GM18868 (cell line): ENCODE measurements around the gene TRAF3.

ENCODE experiments used
- ATAC-seq: cut with Tn5 transposase; IDR thresholded peaks from one replicate; pipeline ENCODE4 v1.9.1; 2021; ENCODE audit warnings: mild to moderate bottlenecking, moderate library complexity; ENCODE audit not compliant: unreplicated experiment

Gene TRAF3

DNA sequence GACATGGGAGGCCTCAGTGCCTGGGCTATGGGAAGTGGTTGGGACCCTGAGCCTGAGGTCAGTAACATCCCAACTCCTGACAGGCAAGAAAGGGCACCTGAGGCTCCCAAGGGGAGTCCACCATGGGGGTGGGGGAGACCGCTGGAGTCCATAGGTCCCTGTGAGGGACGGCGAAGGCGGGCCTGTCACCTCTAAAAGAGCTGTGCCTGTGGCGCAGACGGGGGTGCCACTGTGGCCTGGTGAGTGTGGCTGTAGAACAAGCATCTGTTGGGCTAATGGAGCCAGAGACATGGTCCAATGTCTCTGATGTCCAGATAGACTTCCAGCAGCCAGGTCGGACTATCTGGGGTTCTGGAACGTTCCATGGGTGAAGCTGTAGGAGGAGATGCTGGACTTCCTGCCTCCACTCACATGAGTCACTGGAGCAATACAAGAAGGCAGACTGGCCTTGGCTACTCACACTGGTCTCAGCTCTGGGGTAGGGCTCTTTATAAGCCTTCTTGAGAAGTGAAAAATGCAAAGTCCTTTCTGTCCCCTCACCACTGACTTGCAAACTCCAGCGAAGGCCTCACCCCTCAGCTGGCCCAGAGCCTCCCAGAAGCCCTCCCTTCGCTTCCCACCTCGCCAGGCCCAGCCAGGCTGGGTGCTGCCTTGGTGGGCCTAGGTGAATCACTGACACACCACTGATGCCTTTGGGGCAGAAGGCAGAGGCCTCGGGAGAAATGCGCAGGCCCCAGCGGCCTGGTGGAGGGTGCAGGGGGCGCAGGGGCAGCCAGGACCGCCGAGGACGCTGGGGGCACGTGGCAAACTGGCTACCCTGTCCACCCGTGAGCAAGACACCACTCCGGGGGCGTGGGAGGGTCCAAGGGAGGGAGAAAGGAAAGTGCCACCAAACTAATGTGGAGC lies 1.1 kb upstream of the TRAF3 start:
- ATAC-seq, result no peak

DNA sequence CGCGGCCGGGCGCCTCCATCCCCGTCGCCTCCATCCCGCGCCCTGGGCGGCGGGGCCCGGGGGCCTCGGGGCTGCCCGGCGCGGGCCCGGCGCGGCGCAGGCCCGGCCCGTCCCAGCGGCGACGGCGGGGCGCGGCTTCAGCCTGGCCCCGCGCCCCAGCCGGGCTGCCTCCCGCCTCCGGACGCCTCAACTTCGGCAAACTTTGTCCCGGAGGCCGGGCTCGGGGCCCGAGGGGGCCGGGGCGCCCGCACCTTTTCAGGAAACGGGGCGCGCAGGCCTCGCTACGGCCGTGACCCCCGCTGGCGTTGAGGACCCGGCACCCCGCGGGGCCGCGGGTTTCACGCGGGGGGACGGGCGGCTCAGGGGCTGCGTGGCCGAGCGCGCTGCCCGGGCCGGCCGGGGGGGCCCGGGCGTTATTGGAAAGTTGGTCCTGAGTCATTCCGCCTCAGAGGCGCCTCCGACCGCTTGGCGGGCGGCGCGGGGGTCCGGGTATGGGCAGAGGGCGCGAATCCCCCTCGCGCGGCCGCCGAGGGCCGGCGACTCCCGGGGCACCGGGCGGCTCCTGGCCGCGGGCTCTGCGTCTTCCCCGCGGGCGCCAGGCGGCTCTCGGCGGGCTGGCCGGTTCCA lies 575 bp downstream of the TRAF3 start:
- ATAC-seq, result peak; percentile 9

DNA sequence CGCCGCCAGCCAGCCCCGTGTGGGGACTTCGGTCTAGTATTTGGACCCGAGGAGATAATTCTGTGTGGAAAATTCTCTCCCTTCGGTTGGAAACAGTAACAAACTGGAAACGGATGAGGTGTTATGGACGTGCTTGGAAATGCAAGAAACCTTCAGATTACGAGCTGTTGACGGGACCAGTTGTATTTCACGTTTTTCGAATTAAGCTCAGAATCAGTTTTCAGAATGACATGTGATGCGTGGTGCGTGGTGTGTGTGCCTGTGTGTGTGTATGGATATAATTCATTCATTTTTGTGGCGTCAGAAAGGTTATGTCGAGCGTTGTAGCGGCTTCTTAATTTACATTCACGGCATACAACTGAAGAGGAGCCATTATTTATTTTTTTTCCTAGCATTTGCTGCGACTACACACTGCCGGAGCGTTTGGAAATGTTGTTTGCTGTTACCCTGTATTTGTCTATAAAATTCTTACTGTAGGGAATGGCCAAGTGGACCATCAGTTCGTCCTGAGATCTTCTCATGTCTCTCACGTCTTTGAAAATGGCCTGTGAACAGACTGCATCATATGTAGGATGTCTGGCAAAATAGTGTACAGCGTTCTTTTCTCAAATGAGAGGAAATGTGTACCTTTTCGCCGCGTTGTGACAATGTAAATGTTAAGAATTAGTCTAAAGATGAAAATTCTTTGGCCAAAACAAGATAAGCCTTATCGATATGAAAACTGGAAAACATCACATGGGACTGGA lies 1.3 kb downstream of the TRAF3 start:
- no peak for ATAC-seq

DNA sequence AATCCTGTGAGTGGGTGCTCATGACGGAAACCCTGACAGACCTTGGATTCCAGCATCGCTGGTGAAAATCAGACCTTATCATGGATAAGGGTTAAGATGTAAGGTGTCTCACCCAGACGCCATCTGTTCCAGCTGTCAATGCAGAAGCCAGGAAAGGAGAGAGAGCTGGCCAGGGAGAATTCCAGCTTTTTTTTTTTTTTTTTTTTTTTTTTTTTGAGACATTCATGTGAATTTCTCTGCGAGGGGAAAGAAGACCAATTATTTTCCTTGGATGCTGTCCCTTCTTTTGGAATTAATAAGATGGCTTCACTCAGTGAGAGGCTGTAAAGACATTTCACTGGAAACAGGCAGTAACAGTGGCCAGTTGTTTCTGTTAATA lies 1.8 kb downstream of the TRAF3 start:
- ATAC-seq, result no peak

DNA sequence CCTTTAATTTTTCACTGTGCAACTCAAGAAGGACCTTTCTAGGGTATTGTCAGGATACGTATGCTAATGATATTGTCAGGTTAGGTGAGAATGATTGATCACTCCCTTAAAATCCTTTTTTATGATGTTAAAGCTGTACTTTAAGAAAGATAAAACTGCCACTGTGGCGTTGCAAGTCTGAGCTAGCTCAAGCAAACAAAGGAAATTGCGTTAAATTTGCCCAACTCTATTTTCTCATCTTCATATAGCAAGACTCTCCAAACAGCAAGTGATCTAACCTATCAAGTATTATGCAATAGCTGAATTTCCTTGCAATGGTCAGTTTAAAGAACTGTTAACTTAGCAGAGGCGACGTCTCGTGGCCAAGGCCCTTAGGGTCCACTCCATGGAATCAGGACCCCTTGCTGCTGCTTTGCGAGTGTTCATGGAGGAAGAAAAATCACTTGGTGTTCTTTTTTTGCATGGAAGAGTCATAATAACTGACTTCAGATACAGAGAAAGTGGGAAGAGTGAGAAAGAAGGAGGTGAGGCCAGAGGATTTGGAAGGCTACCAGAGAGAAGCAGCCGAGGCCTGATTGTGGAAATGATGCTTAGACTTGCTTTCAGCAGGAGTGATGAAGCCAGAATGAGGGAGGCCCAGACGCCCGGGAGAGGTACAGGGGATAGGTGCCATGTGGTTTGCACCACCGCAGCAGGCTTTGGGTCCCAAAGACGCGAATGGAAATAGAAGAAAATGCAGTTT lies 2.5 kb downstream of the TRAF3 start:
- no peak for ATAC-seq

DNA sequence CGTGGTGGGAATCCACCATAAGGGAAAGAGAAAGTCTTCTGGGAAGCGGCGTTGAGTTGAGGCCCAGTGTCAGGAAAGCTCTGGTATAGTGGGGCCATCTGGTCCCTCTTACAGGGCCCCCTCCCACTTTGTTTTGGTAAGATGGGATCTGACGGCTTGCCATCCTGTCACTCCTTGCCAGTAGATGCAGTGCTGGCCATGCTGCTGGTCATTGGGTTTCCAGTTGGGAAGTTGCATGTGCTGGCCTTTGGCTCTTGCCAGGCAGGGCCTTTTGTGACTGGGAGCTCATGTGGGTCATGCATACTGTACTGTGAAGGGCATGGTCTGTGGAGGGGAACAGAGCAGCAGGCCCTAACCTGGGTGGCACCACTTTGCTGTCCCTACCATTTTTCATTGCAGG lies 3.8 kb downstream of the TRAF3 start:
- no peak for ATAC-seq

DNA sequence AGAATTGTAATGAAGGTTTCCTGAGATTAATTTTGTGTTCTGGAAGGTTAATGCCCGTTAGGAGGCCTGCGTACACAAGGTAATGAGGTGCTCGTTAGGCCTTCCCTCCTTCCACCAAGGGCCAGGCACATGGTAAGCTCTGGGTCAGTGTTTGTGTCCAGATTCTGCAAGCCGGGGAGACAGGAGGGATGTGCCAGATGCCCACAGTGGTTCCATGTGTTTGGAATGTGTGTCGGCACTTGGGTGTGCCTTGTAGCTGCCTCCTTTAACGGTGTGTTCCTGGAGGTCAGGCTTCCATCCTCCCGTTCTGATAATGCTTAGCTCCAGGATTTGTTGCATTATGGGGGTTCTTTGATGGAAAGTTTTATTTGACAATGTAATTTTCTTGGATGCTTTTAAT lies 5.7 kb downstream of the TRAF3 start:
- no peak for ATAC-seq

DNA sequence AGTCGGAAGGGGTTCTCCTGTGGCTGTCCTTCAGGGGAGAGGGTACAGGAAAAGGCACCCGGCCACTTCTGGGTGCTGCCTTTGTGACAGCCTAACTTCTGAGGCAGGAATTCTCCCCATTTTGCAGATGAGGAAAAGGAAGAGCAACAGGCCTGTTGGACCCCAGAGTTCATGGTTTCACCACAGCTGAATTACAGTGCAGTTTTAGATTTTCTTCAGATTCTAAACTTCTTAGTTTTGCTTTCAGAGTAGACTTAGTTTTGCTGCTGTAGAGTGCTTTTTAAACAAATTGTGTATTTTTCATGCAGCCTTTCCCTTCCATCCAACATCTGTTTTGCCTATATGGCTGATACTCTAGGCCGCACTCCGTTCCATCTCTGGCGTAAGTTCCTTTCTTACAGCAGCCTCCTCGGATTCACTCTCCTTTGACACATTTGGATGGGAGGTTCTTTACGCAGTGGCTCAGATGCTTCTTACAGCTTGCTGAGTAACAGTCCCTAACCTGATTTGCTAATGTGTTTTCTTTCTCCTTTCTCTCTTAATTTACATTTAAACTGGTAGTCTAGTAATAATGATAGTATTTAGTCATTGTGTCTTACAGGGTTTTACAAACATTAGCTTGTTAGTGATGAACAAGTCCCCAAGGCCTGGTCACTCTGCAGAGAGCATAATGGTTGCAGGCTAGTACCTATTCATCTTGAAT lies 7.8 kb downstream of the TRAF3 start:
- ATAC-seq, result no peak

DNA sequence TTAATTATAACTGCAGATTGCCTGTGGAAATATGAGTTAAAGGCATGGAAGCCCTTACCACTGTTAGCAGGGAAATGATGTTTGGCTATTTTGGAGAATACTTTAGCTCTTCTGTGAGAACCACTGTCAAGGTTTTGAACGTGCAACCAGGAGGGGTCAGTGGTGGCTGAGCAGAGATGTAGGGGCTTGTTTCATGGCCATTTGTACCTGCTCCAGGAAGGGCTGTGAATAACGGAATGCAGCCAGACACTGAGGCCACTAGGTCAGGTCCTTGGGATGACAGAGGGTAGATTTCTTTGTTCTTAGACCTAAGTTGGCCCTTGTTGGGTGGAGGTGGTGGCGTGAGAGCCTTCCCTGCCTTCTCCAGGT lies 8.3 kb downstream of the TRAF3 start:
- no peak for ATAC-seq

DNA sequence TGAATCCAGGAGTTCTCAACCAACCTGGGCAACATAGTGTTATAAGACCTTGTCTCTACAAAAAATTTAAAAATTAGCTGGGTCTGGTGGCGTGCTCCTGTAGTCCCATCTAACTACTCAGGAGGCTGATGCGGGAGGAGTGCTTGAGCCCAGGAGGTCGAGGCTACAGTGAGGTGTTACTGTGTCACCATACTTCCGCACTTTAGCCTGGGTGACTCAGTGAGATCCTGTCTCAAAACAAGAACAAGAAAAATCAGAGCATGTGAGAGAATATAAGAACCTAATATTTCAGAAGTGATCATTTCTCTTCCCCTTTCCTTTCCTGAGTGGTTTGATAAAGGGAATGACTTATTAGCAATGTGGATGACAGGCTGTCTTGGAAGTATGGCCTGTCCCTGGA lies 9.5 kb downstream of the TRAF3 start:
- ATAC-seq, result no peak

DNA sequence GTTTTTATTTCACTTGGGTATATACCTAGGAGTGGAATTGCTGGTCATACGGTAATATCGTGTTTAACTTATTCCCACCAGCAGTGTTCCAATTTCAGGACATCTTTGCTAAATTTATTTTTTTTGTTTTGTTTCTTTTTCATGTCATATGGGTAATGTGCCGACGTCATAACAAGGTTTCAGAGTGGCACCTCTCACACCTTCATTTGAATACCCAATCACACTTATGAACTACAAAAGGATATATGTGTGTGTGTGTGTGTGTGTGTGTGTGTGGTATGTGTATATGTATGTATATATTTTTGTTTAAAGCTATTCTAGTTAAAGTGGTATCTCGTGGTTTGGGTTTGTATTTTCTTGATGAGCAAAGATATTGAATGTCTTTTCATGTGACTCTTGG lies 12.1 kb downstream of the TRAF3 start:
- ATAC-seq, result no peak

DNA sequence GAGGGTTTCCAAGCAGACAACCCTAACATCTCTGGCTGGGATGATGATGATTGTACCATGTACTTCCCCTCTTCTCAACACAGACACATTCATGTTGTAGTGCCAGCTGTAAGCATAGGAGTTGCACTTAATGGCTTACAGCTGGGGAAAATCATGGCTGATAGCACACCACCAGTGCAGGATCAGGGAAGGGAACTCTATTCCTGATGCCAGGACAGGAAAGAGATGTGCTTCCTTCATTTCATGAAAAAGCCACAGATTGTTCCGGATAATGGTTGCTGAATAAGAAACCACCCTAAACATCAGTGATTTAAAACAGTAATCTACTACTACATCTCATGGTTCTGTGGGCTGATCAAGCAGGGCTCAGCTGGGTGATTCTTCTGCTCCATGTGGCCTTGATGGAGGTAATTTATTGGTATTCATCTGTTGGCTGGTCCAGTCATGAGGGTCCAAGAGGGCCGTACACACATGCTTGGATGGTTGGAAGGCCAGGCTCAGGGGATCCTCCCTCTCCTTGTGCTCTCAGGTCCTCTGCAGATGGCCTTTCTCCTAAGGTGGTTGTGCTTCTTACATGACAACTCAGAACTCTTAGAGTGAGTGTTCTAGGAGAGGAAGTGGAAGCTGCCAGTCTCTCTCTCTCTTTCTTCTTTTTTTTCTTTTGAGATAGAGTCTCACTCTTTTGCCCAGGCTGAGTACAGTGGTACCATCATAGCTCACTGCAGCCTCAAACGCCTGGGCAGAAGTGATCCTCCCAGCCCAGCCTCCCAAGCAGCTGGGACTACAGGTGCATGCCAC lies 16.5 kb downstream of the TRAF3 start:
- no peak for ATAC-seq

DNA sequence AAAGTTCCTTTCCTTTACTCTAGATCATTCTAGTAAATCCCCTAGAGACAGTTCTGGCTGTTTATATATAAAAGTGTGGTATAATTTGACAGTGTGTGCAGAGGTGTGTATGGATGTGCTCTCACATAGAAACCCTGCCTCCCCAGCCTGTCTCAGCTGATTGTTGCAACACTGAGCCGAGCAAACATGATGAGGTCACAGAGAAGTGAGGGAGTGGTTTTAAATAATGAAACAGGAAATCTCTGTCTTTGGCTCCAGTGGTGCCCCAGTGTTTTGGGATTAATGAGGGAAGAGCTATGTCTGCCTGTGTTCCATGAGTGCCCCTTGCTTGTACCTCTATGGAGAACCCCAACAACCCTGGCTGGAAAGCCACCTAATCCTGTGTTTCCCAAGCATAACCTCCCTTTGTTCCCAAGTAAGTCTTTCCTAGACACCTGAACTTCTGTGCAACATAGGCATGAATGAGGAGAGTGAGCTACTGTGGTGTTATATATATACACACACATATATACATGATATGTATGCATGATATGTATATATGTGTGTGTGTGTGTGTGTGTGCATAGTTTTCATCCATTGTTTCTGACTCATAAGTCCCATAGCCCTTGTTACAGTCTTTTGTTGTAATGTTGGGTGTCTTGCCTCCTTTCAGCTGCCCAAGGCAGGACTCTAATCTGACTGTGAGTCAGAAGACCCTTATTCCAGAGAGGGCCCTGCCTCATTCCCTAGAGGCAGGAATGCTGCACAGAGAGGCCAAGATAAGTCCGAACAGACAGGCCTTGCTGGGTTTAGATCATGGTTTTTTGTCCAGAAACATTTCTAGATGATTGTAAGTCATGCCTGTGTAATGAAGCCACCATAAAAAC lies 18.0 kb downstream of the TRAF3 start:
- ATAC-seq, result peak; percentile 42

DNA sequence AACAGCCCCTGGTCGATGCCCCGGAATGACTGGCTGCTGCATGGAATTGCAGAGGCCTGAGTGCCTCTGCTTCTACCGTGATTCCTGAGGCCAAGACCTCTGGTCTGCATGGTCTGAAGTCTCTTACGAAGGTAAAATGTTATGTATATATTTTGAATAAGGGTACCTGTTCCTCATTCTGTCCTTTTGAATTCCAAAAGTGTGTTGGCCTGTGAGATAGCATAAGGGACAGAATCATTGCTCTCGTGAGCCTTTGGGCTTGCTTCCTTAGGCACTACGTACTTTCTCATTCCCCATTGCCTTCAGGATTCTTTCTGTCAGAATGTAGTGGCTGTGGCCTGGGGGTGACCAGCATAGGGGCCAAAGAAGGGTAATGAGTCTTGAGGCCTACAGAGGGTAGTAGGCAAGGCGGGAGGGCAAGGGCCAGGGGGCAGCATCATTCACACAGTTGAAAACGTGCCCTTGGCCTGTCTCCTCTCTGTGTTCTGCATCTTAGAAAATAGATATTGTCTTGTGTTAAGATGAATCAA lies 19.5 kb downstream of the TRAF3 start:
- no peak for ATAC-seq

DNA sequence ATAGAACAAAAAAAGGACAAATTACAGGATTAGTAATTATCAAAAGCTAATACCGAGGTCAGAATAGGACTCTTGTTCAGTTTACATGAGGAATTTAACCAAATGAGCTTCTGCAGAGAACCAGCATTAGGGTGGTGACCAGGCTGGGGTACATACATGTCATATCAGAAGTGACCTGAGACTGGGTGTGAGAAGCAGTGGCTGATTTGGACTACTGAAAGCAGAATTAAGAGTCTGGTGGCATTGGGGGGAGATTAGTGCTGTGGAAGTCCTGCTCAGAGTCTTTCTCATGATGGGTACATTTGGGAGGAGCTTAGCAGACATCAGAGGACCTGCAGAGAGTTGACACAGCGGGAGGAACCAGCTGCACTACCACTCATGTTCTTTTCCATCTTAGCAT lies 21.7 kb downstream of the TRAF3 start:
- peak; percentile 54 for ATAC-seq

DNA sequence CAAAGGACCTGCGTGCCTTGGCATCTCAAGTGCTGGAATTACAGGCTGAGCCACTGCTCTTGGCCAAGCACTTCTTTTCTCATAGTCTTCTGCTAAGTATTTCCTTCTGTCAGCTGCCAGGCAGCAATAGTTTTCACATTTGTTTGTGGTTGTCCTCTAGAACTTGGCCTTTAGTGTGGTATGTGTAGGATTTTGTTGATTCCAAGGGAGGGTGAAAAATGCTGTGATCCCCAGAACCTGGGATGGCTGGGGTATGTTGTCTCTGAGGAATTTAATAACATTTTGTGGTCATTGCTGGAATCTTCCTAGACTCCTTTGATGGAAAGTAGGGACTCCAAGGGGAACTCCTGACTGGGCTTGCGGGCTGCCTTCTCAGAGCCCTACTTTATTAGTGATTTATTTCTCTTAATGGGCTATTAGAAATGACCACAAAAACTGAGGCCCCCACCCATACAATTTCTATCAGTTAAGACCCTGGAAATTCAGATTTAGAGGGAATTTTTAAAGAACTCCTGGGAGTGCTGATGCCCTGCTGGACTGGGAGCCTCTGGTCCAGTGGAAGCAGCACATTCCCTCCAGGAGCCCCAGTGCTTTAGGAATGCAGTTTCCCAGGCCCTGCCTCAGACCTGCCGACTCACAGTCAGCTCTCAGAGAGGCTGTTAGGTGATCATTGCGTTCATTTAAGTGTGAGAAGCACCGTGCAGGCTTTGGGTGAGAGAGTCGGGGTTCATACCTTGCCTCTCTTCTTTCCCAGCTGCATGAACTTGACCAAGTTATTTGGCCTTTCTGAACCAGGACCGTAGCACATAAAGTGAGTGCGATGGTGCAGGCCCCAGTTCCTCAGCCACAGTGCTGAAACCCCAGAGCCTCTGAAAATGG lies 22.7 kb downstream of the TRAF3 start:
- no peak for ATAC-seq

DNA sequence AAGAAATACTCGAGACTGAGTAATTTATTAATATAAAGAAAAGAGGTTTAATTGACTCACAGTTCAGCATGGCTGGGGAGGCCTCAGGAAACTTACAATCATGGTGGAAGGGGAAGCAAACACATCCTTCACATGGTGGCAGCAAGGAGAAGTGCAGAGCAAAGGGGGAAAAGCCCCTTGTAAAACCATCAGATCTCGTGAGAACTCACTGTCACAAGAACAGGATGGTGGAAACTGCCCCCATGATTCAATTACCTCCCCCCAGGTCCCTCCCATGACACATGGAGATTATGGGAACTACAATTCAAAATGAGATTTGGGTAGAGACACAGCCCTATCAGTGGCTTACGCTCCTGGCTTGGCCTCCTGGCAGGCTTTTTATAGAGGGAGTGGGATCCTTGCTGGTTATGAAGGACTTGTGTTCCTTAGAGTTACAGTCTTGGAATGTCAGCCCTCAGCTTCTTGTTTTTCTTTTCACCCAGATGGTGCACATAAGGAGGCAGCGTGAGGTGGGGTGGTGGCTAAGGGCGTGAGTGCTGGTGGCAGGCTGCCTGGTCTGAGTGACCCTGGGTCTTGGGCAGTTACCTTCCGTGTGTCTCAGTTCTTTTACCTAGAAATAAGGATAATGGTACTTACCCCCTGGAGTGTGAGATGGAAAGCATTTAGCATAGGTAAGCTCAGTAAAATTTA lies 25.7 kb downstream of the TRAF3 start:
- no peak for ATAC-seq
